Stomach (tissue), 4 donors: ENCODE data around the gene WDPCP.

Experiments
- POLR2A ChIP-seq, 4 donors: fragments of 450-650 bp; IDR thresholded peaks; one replicate each; pipeline ENCODE4 v1.6.1; 2016; ENCODE audit warnings: antibody characterized with exemption in 4 of 4, control low read depth in 2 of 4, mild to moderate bottlenecking in 1 of 4, moderate library complexity in 1 of 4
- POLR2AphosphoS5 ChIP-seq, 3 donors: sonication (generic); formaldehyde crosslinking; IDR thresholded peaks; one replicate each; pipeline ENCODE4 v1.6.1; 2016; ENCODE audit warnings: antibody characterized with exemption in 3 of 3
- TF ChIP-seq, protein P1 (sequence below), 7 experiments: fragments of 450-650 bp in 4 of 7; fragments of 200-600 bp in 3 of 7; sonication (generic) in 3 of 7; IDR thresholded peaks; one replicate each; pipeline ENCODE4 v1.5.1; 2016 to 2019; ENCODE audit warnings: antibody characterized with exemption in 7 of 7, control low read depth in 2 of 7, mild to moderate bottlenecking in 1 of 7

DNA sequence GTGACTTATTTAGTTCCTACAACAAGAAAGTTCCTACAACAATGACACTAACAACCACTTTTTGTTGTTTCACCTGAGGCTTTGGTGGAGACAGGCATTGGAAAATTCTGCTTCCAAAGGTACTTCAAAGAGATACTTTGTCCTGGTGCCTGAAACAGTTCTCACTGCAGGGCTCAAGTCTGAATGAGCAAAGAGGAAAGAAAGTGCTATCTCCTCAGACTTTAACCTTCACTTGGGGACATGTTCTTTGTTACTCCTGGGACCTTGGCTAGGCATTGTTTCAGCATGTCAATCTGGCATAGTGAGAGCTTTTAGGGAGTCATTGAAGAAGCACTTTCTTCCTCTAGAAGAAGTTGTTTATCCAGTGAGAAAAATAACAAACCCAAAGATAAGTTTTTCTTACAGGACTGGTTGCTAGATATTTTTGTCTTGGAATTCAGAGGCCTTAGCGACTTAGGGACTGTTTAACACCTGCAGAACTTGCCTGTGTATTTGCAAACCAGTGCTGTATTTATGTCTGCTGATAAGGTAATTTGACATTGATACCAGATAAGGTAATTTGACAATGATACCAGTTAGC, 12.7 kb upstream of the WDPCP start:
- TF ChIP-seq POLR2A (IDR thresholded peaks at IDR 0.05) (no peak), POLR2AphosphoS5 (IDR thresholded peaks at IDR 0.05) (no peak)
- TF ChIP-seq, protein P1, sequence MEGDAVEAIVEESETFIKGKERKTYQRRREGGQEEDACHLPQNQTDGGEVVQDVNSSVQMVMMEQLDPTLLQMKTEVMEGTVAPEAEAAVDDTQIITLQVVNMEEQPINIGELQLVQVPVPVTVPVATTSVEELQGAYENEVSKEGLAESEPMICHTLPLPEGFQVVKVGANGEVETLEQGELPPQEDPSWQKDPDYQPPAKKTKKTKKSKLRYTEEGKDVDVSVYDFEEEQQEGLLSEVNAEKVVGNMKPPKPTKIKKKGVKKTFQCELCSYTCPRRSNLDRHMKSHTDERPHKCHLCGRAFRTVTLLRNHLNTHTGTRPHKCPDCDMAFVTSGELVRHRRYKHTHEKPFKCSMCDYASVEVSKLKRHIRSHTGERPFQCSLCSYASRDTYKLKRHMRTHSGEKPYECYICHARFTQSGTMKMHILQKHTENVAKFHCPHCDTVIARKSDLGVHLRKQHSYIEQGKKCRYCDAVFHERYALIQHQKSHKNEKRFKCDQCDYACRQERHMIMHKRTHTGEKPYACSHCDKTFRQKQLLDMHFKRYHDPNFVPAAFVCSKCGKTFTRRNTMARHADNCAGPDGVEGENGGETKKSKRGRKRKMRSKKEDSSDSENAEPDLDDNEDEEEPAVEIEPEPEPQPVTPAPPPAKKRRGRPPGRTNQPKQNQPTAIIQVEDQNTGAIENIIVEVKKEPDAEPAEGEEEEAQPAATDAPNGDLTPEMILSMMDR (IDR thresholded peaks at IDR 0.05): no peak
